HL-60 (cell line): ENCODE data around the gene SORBS2.

Source experiments
- CTCF ChIP-seq: IDR thresholded peaks from one replicate; pipeline ENCODE4 v1.5.1; 2011; ENCODE audit warnings: low read length, control low read depth, inconsistent platforms; ENCODE audit not compliant: insufficient read depth
- POLR2AphosphoS5 ChIP-seq: IDR thresholded peaks from 2 replicates; pipeline ENCODE4 v1.6.1; 2012; ENCODE audit warnings: low read depth
- TF ChIP-seq, protein P1 (sequence below): IDR thresholded peaks from 2 replicates; pipeline ENCODE4 v1.6.1; 2012; ENCODE audit warnings: low read depth; ENCODE audit not compliant: insufficient replicate concordance

DNA sequence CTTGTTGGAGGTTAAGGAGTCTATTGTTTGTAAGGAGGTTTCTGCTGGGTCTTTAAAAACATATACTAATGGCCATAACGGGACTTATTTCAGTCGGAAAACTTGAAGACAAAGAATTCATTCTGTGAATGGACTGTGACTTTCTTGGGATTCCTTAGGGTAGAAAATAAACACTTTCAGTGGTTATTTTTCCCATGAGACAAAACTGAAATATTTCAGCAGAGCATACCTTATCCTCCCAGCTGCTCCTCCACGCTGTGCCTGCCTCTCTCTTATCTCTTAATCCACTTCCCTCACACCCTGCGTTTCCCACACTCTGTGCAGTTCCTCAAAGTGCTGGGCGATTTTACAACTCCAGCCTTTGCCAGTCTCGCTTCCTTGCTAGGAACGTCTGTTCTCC lies 47.1 kb upstream of the SORBS2 start:
- TF ChIP-seq, protein P1, sequence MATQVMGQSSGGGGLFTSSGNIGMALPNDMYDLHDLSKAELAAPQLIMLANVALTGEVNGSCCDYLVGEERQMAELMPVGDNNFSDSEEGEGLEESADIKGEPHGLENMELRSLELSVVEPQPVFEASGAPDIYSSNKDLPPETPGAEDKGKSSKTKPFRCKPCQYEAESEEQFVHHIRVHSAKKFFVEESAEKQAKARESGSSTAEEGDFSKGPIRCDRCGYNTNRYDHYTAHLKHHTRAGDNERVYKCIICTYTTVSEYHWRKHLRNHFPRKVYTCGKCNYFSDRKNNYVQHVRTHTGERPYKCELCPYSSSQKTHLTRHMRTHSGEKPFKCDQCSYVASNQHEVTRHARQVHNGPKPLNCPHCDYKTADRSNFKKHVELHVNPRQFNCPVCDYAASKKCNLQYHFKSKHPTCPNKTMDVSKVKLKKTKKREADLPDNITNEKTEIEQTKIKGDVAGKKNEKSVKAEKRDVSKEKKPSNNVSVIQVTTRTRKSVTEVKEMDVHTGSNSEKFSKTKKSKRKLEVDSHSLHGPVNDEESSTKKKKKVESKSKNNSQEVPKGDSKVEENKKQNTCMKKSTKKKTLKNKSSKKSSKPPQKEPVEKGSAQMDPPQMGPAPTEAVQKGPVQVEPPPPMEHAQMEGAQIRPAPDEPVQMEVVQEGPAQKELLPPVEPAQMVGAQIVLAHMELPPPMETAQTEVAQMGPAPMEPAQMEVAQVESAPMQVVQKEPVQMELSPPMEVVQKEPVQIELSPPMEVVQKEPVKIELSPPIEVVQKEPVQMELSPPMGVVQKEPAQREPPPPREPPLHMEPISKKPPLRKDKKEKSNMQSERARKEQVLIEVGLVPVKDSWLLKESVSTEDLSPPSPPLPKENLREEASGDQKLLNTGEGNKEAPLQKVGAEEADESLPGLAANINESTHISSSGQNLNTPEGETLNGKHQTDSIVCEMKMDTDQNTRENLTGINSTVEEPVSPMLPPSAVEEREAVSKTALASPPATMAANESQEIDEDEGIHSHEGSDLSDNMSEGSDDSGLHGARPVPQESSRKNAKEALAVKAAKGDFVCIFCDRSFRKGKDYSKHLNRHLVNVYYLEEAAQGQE = no peak
- TF ChIP-seq CTCF (no peak), POLR2AphosphoS5 (no peak)
